ENCODE measurements around the gene MSRB3. TPM values are rescaled to one million over a fixed set of nuclear protein-coding genes. Genes with fewer than 3 reads are reported as not detected.

MSRB3 gene
- total and polyA plus RNA-seq, 2 donors (not counting 3 experiments of a cell fraction or from before 2014, with no cell fraction given) = 20.0 to 59.3 TPM

- CTCF ChIA-PET = interaction anchor here (1.0 to 2.4 kb wide), 4 partner anchors 10 to 71 kb away, joined by 3 to 10 read pairs (median 4); no protein-coding TSS in a partner anchor
- FAIRE-seq = no peak
Observed at GRCh38 chr12:65302891-65303290, 24.4 kb downstream of the MSRB3 start.

More at GRCh38 chr12:65302891-65303290, 24.4 kb downstream of the MSRB3 start:
- no peak for DNase-seq (ENCODE audit: low read depth, low spot score)
- Histone ChIP-seq H3K79me2 (ENCODE audit: control insufficient read depth, insufficient read depth, low read length) (peaks cover 52% of the 10 kb centered on the region), H3K27ac (ENCODE audit: insufficient read depth, low read depth, low read length) (no peak overlapping the region), H3K4me1 (ENCODE audit: control insufficient read depth, extremely low read depth, insufficient read depth, low read length) (peaks cover 28% of the 10 kb centered on the region), H3K4me3 (replicated peaks in 1 of 3; ENCODE audit: insufficient read depth in 1 of 3, low read depth in 1 of 3, low read length in 3 of 3) (no peak overlapping the region), H3K36me3 (ENCODE audit: control insufficient read depth in 2 of 2, extremely low read depth in 1 of 2, insufficient read depth in 2 of 2, low read length in 2 of 2) (no peaks in the 10 kb centered on the region), H3K27me3 (ENCODE audit: control insufficient read depth in 2 of 2, insufficient read depth in 2 of 2, low read length in 2 of 2) (no peaks in the 10 kb centered on the region), H3K9me1 (replicated peaks; ENCODE audit: control insufficient read depth, extremely low read depth, insufficient read depth, low read length) (no peaks in the 10 kb centered on the region), H4K20me1 (replicated peaks; ENCODE audit: control insufficient read depth, extremely low read depth, insufficient read depth, low read length) (no peaks in the 10 kb centered on the region), H3K4me2 (ENCODE audit: insufficient read depth, low read length) (no peak overlapping the region), H3K9ac (replicated peaks; ENCODE audit: extremely low read depth, insufficient read depth, low read length) (no peak overlapping the region), H2AFZ (ENCODE audit: low read depth, low read length) (no peak overlapping the region), H3K9me3 (replicated peaks; ENCODE audit: control insufficient read depth, insufficient read depth, low read length) (no peaks in the 10 kb centered on the region)
- POLR2A ChIA-PET = interaction anchor here (1.0 kb wide), 1 partner anchor 9 kb away, joined by 3 read pairs; no protein-coding TSS in a partner anchor
- TF ChIP-seq POLR2AphosphoS5 (IDR thresholded peaks at IDR 0.05; ENCODE audit: insufficient read depth, low read depth, low read length) (no peak), CTCF (IDR thresholded peaks at IDR 0.05; ENCODE audit: extremely low read depth in 1 of 2, insufficient read depth in 1 of 2, low read depth in 1 of 2, low read length in 2 of 2) (no peak), GATA2 (IDR thresholded peaks at IDR 0.05; ENCODE audit: insufficient read depth, insufficient read length, low read depth, low read length) (no peak), MAX (IDR thresholded peaks at IDR 0.05; ENCODE audit: insufficient read depth, insufficient read length) (no peak), POLR2A (IDR thresholded peaks at IDR 0.05; ENCODE audit: low read depth, low read length) (no peak), EZH2 (IDR thresholded peaks at IDR 0.05; ENCODE audit: borderline replicate concordance, low read depth, low read length, severe bottlenecking) (no peak), MYC (IDR thresholded peaks at IDR 0.05; ENCODE audit: low read depth, low read length) (no peak), JUN (IDR thresholded peaks at IDR 0.05; ENCODE audit: borderline replicate concordance, insufficient read depth, insufficient read length, low read depth) (no peak), FOS (IDR thresholded peaks at IDR 0.05; ENCODE audit: borderline replicate concordance, insufficient read depth, low read length) (no peak)
- dilution Hi-C loops (cut with MboI; ENCODE audit: extremely low pct_ligation_motif_present, low sequenced_read_pairs) = no loop called here
- BruUV-seq (replicated peaks) = no TSS peak
- intact Hi-C loops (cut with micrococcal nuclease) = no loop called here
